HL-60/S4 (cell line): Measurements from ENCODE around the gene FBXO8.

Source experiments
- in situ Hi-C: fragments of 300-500 bp; cut with MboI; formaldehyde crosslinking; loops from 2 replicates; pipeline ENCODE4 v1.14.3; 2022; ENCODE audit warnings: low sequenced_read_pairs

FBXO8 gene

GRCh38 chr4:174248407-174248806, 35.1 kb downstream of the FBXO8 start:
- in situ Hi-C loops = no loop called here

DNA sequence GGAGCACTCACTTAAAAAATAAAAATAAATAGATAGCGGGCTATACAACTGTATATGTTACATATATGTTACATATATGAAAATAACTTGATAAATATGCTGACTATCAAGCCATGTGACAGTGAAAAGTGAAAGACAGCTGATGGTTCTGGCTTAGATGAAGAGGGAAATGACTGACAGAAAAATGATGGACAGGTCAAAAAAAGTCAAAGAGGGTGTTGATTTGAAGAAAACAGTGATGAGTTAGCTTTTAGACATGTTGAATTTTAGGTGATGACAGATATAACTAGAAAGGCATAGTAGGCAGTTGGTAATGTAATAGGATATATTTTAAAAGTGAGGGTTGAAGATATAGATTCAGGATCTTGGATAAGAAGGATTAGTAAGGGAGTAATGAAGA, 37.8 kb downstream of the FBXO8 start:
- in situ Hi-C loops = no loop called here

GRCh38 chr4:174244441-174244840, 39.0 kb downstream of the FBXO8 start:
- in situ Hi-C loops = no loop called here

GRCh38 chr4:174241162-174241561, 42.3 kb downstream of the FBXO8 start:
- in situ Hi-C loops = no loop called here

- in situ Hi-C loops = no loop called here
Observed at GRCh38 chr4:174236359-174236758, 47.1 kb downstream of the FBXO8 start.

DNA sequence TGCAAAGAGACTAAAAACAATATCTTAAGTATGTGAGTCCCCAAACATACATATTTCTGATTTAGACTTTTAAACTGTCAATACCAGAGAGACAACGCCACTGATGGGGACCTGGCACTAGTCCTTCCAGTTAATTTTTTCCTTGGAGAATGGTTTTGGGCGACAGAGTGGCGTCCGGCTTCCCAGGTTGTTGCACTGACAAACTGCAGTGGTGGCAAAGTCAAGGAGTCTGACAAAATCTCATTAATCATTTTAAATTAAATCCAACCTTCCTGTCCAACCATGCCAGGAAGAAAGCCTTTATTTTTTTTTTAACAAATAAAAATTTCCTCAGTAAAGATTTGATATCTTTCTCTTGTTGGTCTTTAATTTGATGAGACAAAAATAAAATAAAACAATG, 52.8 kb downstream of the FBXO8 start:
- in situ Hi-C loops = no loop called here

GRCh38 chr4:174230148-174230547, 53.3 kb downstream of the FBXO8 start:
- in situ Hi-C loops = no loop called here

DNA sequence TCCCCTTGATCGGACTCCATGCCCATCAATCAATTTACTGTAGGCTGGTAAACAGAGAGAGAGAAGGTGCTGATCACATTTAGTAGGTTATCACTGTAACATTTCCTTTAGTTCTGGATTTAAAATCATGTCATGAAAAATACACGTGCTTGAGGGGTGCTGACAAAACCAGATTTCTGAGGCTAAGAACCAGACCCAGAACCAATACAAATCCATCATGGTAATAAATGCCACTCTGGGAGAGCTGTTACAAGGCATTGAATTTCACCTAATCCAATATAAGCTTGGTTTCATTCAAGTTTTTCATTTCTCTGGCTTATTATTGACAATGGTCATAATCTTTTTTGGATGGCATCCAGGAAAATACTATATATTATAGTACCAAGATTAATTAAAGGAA, 54.5 kb downstream of the FBXO8 start:
- in situ Hi-C loops = no loop called here

- in situ Hi-C loops = no loop called here
Observed at GRCh38 chr4:174225349-174226049, 58.0 kb downstream of the FBXO8 start.

DNA sequence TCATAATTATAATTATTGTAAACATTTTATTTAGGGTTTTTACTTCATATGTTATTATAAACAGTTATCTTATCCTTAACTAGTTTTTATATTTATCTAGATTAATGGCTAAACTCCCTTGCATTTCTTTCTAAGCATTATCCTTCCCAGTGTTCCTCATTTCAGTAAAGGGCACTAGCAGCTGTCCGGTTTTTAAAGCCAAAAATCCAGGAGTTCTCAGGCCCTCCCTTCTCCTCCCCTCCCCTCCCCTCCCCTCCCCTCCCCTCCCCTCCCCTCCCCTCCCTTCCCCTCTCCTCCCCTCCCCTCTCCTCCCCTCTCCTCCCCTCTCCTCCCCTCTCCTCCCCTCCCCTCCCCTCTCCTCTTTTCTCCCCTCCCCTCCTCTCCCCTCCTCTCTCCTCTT, 58.9 kb downstream of the FBXO8 start:
- in situ Hi-C loops = no loop called here

DNA sequence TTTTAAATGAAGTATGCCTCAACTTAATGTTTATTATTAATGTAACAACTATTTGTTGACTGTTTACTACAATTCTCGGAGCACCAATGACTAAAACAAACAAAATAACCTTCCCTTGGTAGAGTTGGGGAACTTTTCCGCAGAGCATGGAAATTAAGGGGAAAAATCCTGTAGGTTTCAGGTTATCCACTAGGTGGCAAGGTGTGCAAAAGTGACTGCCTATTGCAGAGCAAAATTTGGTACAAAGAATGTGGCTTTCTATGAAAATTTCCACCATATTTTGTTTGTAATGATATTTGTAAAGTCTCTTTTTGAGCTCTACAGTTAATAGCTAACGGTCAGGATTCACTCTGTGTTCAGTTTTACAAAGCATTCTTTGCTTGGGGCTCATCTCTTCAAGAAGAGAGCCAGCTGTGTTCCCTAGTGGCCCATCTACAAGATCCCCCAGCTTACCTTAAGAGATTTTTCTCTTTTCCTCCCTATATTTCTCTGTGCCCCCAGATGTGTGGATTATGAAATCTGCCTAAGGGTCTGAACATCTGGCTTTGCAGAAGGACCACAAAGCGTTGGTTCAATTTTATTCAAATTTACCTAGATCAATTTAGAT, 61.1 kb downstream of the FBXO8 start:
- in situ Hi-C loops = no loop called here

- in situ Hi-C loops = no loop called here
Observed at GRCh38 chr4:174218127-174218790, 65.2 kb downstream of the FBXO8 start.

GRCh38 chr4:174217273-174218126, 66.0 kb downstream of the FBXO8 start:
- in situ Hi-C loops = no loop called here

DNA sequence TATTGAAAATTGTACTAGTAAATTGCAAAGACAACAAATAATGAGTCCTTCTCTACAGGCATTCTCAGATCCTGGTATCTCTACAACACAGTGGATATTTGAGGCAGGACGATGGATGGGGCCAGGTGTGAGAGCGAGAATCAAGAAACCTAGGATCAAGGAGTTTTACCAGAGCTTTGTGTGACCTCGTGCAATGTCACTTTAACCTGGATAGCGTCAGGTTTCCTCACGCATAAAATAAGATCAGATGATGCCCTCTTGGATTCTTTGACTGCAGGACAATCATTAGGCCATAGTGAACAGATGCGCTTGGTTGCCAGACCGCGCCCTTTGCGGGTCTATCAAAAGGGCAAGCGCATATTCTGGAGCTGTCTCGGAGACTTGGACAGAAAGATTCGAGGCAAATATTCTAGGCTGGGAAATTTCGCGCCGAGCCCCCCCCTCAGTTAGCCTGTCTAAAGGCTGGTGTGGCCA, 66.6 kb downstream of the FBXO8 start:
- in situ Hi-C loops = no loop called here

GRCh38 chr4:174215961-174216680, 67.3 kb downstream of the FBXO8 start:
- in situ Hi-C loops = no loop called here

- in situ Hi-C loops = no loop called here
Observed at GRCh38 chr4:174215057-174215456, 68.4 kb downstream of the FBXO8 start.

- in situ Hi-C loops = no loop called here
Observed at GRCh38 chr4:174214101-174214878, 69.2 kb downstream of the FBXO8 start.

- in situ Hi-C loops = no loop called here
Observed at GRCh38 chr4:174213731-174214100, 69.8 kb downstream of the FBXO8 start.

DNA sequence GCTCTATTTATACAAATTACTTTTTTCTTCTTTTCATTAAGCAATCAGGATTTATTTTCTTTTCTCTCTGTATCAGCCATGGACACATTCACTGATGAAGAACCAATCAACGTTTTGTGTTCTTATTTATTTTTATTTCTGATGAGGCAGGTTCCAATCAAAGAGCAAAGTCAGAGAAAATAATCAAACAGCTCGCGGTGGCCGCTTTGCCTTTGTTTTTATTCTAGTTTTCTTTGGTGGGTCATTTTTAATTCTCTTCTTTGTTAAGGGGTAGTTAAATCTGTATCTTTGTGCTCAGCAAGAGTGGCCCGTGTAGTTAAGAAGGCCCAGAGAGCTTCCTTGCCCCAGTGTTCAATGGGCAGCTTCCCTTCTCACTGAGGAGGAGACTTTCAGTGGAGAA, 71.4 kb downstream of the FBXO8 start:
- in situ Hi-C loops = no loop called here

DNA sequence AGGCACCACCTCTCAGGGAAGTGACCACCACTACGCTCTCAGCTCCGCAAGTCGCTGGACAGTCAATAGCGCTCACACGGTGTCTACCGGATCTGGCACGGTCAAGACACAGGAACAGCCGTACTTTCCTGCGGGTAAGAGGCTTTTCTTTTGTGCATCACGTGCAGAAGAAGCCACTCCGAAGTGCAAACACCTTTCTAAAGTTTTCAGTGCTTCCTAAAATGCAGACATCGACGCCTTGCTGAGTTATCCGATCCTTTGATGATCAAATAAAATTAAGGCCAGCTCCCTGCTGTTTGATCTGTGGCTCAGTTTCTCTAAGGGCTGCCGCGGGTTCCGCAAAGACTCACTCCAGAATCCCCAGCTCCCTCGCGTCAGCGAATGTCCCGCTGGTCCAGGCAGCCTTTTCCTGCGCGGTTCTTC, 71.8 kb downstream of the FBXO8 start:
- in situ Hi-C loops = no loop called here
